ENCODE measurements around the gene CD9. TPM values are rescaled to one million over a fixed set of nuclear protein-coding genes. Genes with fewer than 3 reads are reported as not detected.

The CD9 gene
- total RNA-seq, 2 donors from 2014 or later: 249 to 300 TPM

- TF ChIP-seq CTCF (IDR thresholded peaks at IDR 0.05): peak; percentile 84
- H3K4me1 ChIP-seq (ENCODE audit: control insufficient read depth in 1 of 2, low read depth in 2 of 2): peaks cover 24 to 30% of the 10 kb centered on the region in 2 donors
- H3K27ac ChIP-seq: peak overlapping the region; percentile 70 to 84
- peak; percentile 76 for ATAC-seq (ENCODE audit: insufficient number of reproducible peaks, low FRiP score, low read depth)
- no peaks in the 10 kb centered on the region for H3K9me3 ChIP-seq
- no peaks in the 10 kb centered on the region for H3K36me3 ChIP-seq
- no peaks in the 10 kb centered on the region for H3K27me3 ChIP-seq (replicated peaks; ENCODE audit: insufficient read depth)
- no peak for DNase-seq (ENCODE audit: low spot score)
- H3K4me3 ChIP-seq: peak overlapping the region; percentile 72
Measured at GRCh38 chr12:6278439-6279255, 78.4 kb downstream of the CD9 start.

DNA sequence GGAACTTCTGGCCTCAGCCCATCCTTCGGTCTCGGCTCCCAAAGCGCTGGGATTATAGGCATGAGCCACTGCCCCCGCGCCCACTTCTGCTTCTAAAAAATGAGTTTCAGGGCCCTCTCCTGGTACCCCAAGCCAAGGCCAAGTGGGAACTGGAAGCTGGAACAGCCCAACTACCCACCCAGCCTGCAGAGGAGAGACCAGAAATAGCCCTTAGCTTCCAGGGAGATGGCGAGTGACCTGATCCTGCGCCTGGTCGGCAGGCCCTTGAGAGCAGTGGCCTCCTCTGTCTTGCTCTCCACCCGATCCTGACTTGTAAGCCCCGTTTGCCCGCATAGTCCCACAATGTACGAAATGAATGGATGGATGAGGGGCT, 79.0 kb downstream of the CD9 start:
- ATAC-seq (ENCODE audit: insufficient number of reproducible peaks, low FRiP score, low read depth) (no peak), DNase-seq (ENCODE audit: low spot score) (no peak)
- peak overlapping the region; percentile 68 to 84 for H3K27ac ChIP-seq
- no peaks in the 10 kb centered on the region for H3K27me3 ChIP-seq (replicated peaks; ENCODE audit: insufficient read depth)
- no peak for TF ChIP-seq CTCF (IDR thresholded peaks at IDR 0.05)
- H3K4me3 ChIP-seq: peak overlapping the region; percentile 52
- H3K36me3 ChIP-seq: no peaks in the 10 kb centered on the region
- H3K9me3 ChIP-seq: no peaks in the 10 kb centered on the region
- H3K4me1 ChIP-seq (ENCODE audit: control insufficient read depth in 1 of 2, low read depth in 2 of 2): peaks cover 24 to 30% of the 10 kb centered on the region in 2 donors

DNA sequence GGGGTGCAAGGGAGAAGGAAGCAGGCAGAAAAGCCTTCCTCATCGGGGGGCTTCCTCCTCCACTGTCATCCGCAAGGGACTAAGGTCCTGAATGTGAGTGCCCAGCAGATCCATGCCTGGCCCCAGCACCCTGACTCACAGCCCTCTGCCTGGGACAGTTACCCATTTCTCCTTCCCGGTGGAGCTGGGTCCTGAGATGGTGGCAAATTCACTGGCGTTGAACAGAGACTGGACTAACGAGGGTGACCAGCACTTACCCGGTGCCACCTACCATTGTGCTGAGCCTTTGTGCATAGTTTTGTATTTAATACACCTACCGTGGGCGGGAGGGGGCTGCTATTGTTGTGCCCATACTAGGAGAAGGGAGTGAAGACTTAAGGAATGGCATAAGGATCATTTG, 79.4 kb downstream of the CD9 start:
- no peak for ATAC-seq (ENCODE audit: insufficient number of reproducible peaks, low FRiP score, low read depth)

GRCh38 chr12:6280053-6280469, 79.9 kb downstream of the CD9 start:
- H3K27me3 ChIP-seq (replicated peaks; ENCODE audit: insufficient read depth): no peaks in the 10 kb centered on the region
- ATAC-seq (ENCODE audit: insufficient number of reproducible peaks, low FRiP score, low read depth) (peak; percentile 73), DNase-seq (ENCODE audit: low spot score) (peak; percentile 77)
- no peaks in the 10 kb centered on the region for H3K9me3 ChIP-seq
- H3K4me1 ChIP-seq (ENCODE audit: control insufficient read depth in 1 of 2, low read depth in 2 of 2): peaks cover 24 to 37% of the 10 kb centered on the region in 2 donors
- TF ChIP-seq CTCF (IDR thresholded peaks at IDR 0.05): no peak
- H3K36me3 ChIP-seq: no peaks in the 10 kb centered on the region
- H3K27ac ChIP-seq: peak overlapping the region; percentile 78 to 84
- no peak overlapping the region for H3K4me3 ChIP-seq

More for the DNA sequence above, 79.4 kb downstream of the CD9 start:
- Histone ChIP-seq H3K4me1 (ENCODE audit: control insufficient read depth in 1 of 2, low read depth in 2 of 2) (peaks cover 24 to 33% of the 10 kb centered on the region in 2 donors), H3K27me3 (replicated peaks; ENCODE audit: insufficient read depth) (no peaks in the 10 kb centered on the region), H3K9me3 (no peaks in the 10 kb centered on the region), H3K4me3 (no peak overlapping the region), H3K36me3 (no peaks in the 10 kb centered on the region), H3K27ac (peak overlapping the region; percentile 68 to 84)
- DNase-seq (ENCODE audit: low spot score): no peak
- TF ChIP-seq CTCF (IDR thresholded peaks at IDR 0.05): no peak

DNA sequence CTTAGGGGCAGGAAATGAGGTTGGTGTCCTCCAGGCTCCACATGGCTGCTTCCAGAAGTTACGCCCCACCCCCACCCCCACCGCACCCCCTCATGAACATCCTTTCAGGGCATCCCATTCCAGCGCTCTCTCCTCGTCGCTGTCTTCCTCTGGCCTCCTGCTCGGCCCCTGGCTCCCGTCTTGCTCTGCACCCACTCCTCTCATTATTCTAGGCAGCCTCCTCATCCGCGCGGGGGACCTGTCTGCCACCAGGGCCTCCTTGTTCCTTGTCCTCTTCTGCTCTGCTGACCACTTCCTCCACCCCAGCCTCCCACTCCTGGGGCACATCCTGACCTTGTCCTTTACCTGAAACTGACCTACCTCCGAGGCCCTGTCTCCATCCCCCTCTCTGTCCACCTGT, 80.5 kb downstream of the CD9 start:
- H3K9me3 ChIP-seq: no peaks in the 10 kb centered on the region
- H3K27ac ChIP-seq: peak overlapping the region; percentile 78 to 84
- peaks cover 24 to 42% of the 10 kb centered on the region in 2 donors for H3K4me1 ChIP-seq (ENCODE audit: control insufficient read depth in 1 of 2, low read depth in 2 of 2)
- no peak for DNase-seq (ENCODE audit: low spot score)
- H3K36me3 ChIP-seq: no peaks in the 10 kb centered on the region
- H3K4me3 ChIP-seq: no peak overlapping the region
- ATAC-seq (ENCODE audit: insufficient number of reproducible peaks, low FRiP score, low read depth): no peak
- no peaks in the 10 kb centered on the region for H3K27me3 ChIP-seq (replicated peaks; ENCODE audit: insufficient read depth)
- TF ChIP-seq CTCF (IDR thresholded peaks at IDR 0.05): no peak

All from thoracic aorta (tissue), 2 donors.